Endothelial cell of umbilical vein (primary cell): ENCODE data around the gene TOB1. TPM values are rescaled to one million over a fixed set of nuclear protein-coding genes. Genes with fewer than 3 reads are reported as not detected.

Source experiments
- BruUV-seq: library from RNA; stranded (reverse); fragments of 400-500 nt; replicated peaks from 2 replicates; lab custom pipeline; 2021; lab: Mats Ljungman, UMichigan
- CTCF ChIA-PET: fragments of 300-600, 350-600 bp; sonication (Branson Sonifier 250); formaldehyde crosslinking; loops from one replicate; lab custom pipeline; 2021; ENCODE audit warnings: antibody characterized with exemption, inconsistent platforms; lab: Charles Lee
- POLR2A ChIA-PET: fragments of 300-600, 350-600 bp; sonication (Branson Sonifier 250); formaldehyde crosslinking; loops from one replicate; lab custom pipeline; 2021; ENCODE audit warnings: antibody characterized with exemption, inconsistent platforms; lab: Charles Lee
- DNase-seq: peaks from one replicate; pipeline ENCODE4 v3.0.0-alpha.2; 2011; ENCODE audit warnings: low read depth, low spot score
- FAIRE-seq: peaks from 2 replicates; lab custom pipeline; 2011; peaks lifted over from hg19 to GRCh38; lab: Jason Lieb, UNC
- H2AFZ ChIP-seq: 2 replicates; pipeline ENCODE4 v1.6.0; 2012; ENCODE audit warnings: low read depth, low read length, control low read depth, inconsistent platforms
- H3K27ac ChIP-seq: 2 replicates; pipeline ENCODE4 v1.5.1; 2011; ENCODE audit warnings: low read depth, mild to moderate bottlenecking, control low read depth, low read length, moderate library complexity; ENCODE audit not compliant: insufficient read depth
- H3K27me3 ChIP-seq, 2 experiments: 2 replicates each; pipeline versions ENCODE4 v1.6.0 to v1.6.1; 2011; ENCODE audit warnings: low read length in 2 of 2, mixed read lengths in 1 of 2; ENCODE audit not compliant: control insufficient read depth in 2 of 2, insufficient read depth in 2 of 2
- H3K36me3 ChIP-seq, 2 experiments: 2 replicates in 1 of 2; 3 replicates in 1 of 2; pipeline ENCODE4 v1.5.1; 2011; ENCODE audit warnings: low read length in 2 of 2, mild to moderate bottlenecking in 1 of 2, moderate library complexity in 1 of 2; ENCODE audit not compliant: control insufficient read depth in 2 of 2, insufficient read depth in 2 of 2; ENCODE audit errors: extremely low read depth in 1 of 2
- H3K4me1 ChIP-seq: 3 replicates; pipeline ENCODE4 v1.5.1; 2011; ENCODE audit warnings: mild to moderate bottlenecking, low read length; ENCODE audit not compliant: control insufficient read depth, insufficient read depth; ENCODE audit errors: extremely low read depth
- H3K4me2 ChIP-seq: 2 replicates; pipeline ENCODE4 v1.6.1; 2011; ENCODE audit warnings: low read length, control low read depth, mixed read lengths; ENCODE audit not compliant: insufficient read depth
- H3K4me3 ChIP-seq, 3 experiments: fragments of 200-600 bp in 1 of 3; sonication (generic), shearing (Covaris generic) in 1 of 3; replicated peaks in 1 of 3; 2 replicates each; pipeline ENCODE4 v1.5.1; 2011 to 2016; ENCODE audit warnings: control low read depth in 3 of 3, low read length in 3 of 3, mild to moderate bottlenecking in 2 of 3, inconsistent platforms in 1 of 3, low read depth in 1 of 3, moderate library complexity in 1 of 3; ENCODE audit not compliant: insufficient read depth in 1 of 3
- H3K79me2 ChIP-seq: 2 replicates; pipeline ENCODE4 v1.6.0; 2012; ENCODE audit warnings: low read length, inconsistent platforms; ENCODE audit not compliant: control insufficient read depth, insufficient read depth
- H3K9ac ChIP-seq: replicated peaks from 2 replicates; pipeline ENCODE3; 2011; ENCODE audit warnings: low read length, control low read depth; ENCODE audit not compliant: insufficient read depth; ENCODE audit errors: extremely low read depth
- H3K9me1 ChIP-seq: replicated peaks from 3 replicates; pipeline ENCODE4 v1.6.0; 2011; ENCODE audit warnings: mild to moderate bottlenecking, low read length; ENCODE audit not compliant: control insufficient read depth, insufficient read depth; ENCODE audit errors: extremely low read depth
- H3K9me3 ChIP-seq: replicated peaks from 2 replicates; pipeline ENCODE4 v1.5.1; 2012; ENCODE audit warnings: low read length, inconsistent platforms; ENCODE audit not compliant: control insufficient read depth, insufficient read depth
- H4K20me1 ChIP-seq: replicated peaks from 2 replicates; pipeline ENCODE3; 2011; ENCODE audit warnings: mild to moderate bottlenecking, low read length; ENCODE audit not compliant: control insufficient read depth, insufficient read depth; ENCODE audit errors: extremely low read depth
- CTCF ChIP-seq, 2 donors: IDR thresholded peaks; 1 replicate in 1 of 2; 2 replicates in 1 of 2; pipeline ENCODE4 v1.5.1; 2011; ENCODE audit warnings: low read length in 2 of 2, mild to moderate bottlenecking in 2 of 2, moderate library complexity in 2 of 2, control low read depth in 1 of 2, inconsistent platforms in 1 of 2, low read depth in 1 of 2; ENCODE audit not compliant: insufficient read depth in 1 of 2; ENCODE audit errors: extremely low read depth in 1 of 2
- EZH2 ChIP-seq: IDR thresholded peaks from 2 replicates; pipeline ENCODE4 v1.6.1; 2012; ENCODE audit warnings: borderline replicate concordance, low read depth, mild to moderate bottlenecking, moderate library complexity, low read length, inconsistent platforms; ENCODE audit not compliant: severe bottlenecking
- FOS ChIP-seq: IDR thresholded peaks from 2 replicates; pipeline ENCODE4 v1.6.1; 2011; ENCODE audit warnings: mild to moderate bottlenecking, low read length, moderate library complexity, borderline replicate concordance; ENCODE audit not compliant: insufficient read depth
- GATA2 ChIP-seq: IDR thresholded peaks from 2 replicates; pipeline ENCODE4 v1.7.0; 2011; ENCODE audit warnings: low read depth, mild to moderate bottlenecking, moderate library complexity, mixed read lengths, low read length; ENCODE audit not compliant: insufficient read length, insufficient read depth
- JUN ChIP-seq: IDR thresholded peaks from 2 replicates; pipeline ENCODE4 v1.6.1; 2011; ENCODE audit warnings: borderline replicate concordance, low read depth; ENCODE audit not compliant: insufficient read length, insufficient read depth
- MAX ChIP-seq: IDR thresholded peaks from 2 replicates; pipeline ENCODE4 v1.6.1; 2011; ENCODE audit not compliant: insufficient read depth, insufficient read length
- MYC ChIP-seq: IDR thresholded peaks from one replicate; pipeline ENCODE4 v1.6.1; 2011; ENCODE audit warnings: mild to moderate bottlenecking, low read depth, low read length
- POLR2A ChIP-seq: IDR thresholded peaks from 2 replicates; pipeline ENCODE4 v1.6.1; 2012; ENCODE audit warnings: low read depth, mild to moderate bottlenecking, control low read depth, low read length
- POLR2AphosphoS5 ChIP-seq: IDR thresholded peaks from 2 replicates; pipeline ENCODE4 v1.6.1; 2012; ENCODE audit warnings: low read depth, mild to moderate bottlenecking, control low read depth, low read length, moderate library complexity; ENCODE audit not compliant: insufficient read depth
- dilution Hi-C: fragments of 300-500 bp; cut with MboI; formaldehyde crosslinking; loops from one replicate; pipeline ENCODE4 v1.15.0; 2019; ENCODE audit warnings: low sequenced_read_pairs; ENCODE audit not compliant: extremely low pct_ligation_motif_present
- intact Hi-C: fragments of 100-400 bp; cut with micrococcal nuclease; formaldehyde crosslinking; loops from one replicate; pipeline ENCODE4 v1.10.0; 2022
- polyA plus RNA-seq, 4 experiments: library from polyadenylated mRNA; depleted of rRNA in 3 of 4; stranded (reverse) in 3 of 4; unstranded in 1 of 4; fragments of >200 nt; gene quantifications; 2 replicates each; pipeline versions ENCODE4 v1.2.1 to v1.2.3, GENCODE V29; 2011 to 2012; ENCODE audit warnings: missing spikeins in 1 of 4
- total RNA-seq: library from RNA; stranded (reverse); gene quantifications from 2 replicates; pipeline ENCODE4 v1.2.3, GENCODE V29; 2021

Gene TOB1
- total and polyA plus RNA-seq, 2 donors (not counting 3 experiments of a cell fraction or from before 2014, with no cell fraction given), result 3.3 to 12.9 TPM

- DNase-seq (no peak), FAIRE-seq (no peak)
- H3K4me2 ChIP-seq, result no peak overlapping the region
- POLR2A ChIA-PET, result interaction anchor here (0.6 kb wide), 1 partner anchor 31 kb away, joined by 3 read pairs; no protein-coding TSS in a partner anchor
- no peaks in the 10 kb centered on the region for H3K79me2 ChIP-seq
- no peak overlapping the region for H3K27ac ChIP-seq
- intact Hi-C loops (loop anchor here (1.0 kb wide), 4 partner anchors 25 to 360 kb away; partner anchors contain the start of gene SPATA20), dilution Hi-C loops (no loop called here)
- H3K36me3 ChIP-seq, result no peaks in the 10 kb centered on the region
- no peak overlapping the region for H3K4me3 ChIP-seq
- H4K20me1 ChIP-seq, result no peaks in the 10 kb centered on the region
- CTCF ChIA-PET, result interaction anchor here (0.6 to 9.6 kb wide), 11 partner anchors 9 to 297 kb away, joined by 3 to 130 read pairs (median 4); no protein-coding TSS in a partner anchor
- no peak overlapping the region for H2AFZ ChIP-seq
- H3K9me3 ChIP-seq, result no peaks in the 10 kb centered on the region
- no peaks in the 10 kb centered on the region for H3K27me3 ChIP-seq
- H3K9me1 ChIP-seq, result no peaks in the 10 kb centered on the region
- no TSS peak for BruUV-seq
- H3K9ac ChIP-seq, result no peak overlapping the region
- H3K4me1 ChIP-seq, result no peaks in the 10 kb centered on the region
- no peak for TF ChIP-seq GATA2
- no peak for TF ChIP-seq FOS
- TF ChIP-seq CTCF (IDR thresholded peaks at IDR 0.05; ENCODE audit: extremely low read depth in 1 of 2, insufficient read depth in 1 of 2, low read depth in 1 of 2, low read length in 2 of 2), result no peak
- no peak for TF ChIP-seq POLR2AphosphoS5
- no peak for TF ChIP-seq EZH2
- TF ChIP-seq MYC, result no peak
- TF ChIP-seq MAX, result no peak
- TF ChIP-seq POLR2A, result no peak
- no peak for TF ChIP-seq JUN
Measured at GRCh38 chr17:50842506-50843149, 23.5 kb downstream of the TOB1 start.
